Adipocyte (in vitro differentiated cells): ENCODE results near the gene TBC1D17.
A peak's percentile ranks its signal among the peaks of the same experiment; 100 is the strongest.

Experiments used
- DNase-seq: peaks from one replicate; pipeline ENCODE4 v3.0.0-alpha.2; 2015; ENCODE audit warnings: low read depth
- H3K27me3 ChIP-seq: replicated peaks from 2 replicates; pipeline ENCODE4 v1.7.0; 2013; ENCODE audit warnings: mild to moderate bottlenecking, low read length, moderate library complexity; ENCODE audit not compliant: control insufficient read depth, insufficient read depth
- H3K36me3 ChIP-seq: 2 replicates; pipeline ENCODE4 v1.7.0; 2013; ENCODE audit warnings: low read length, mild to moderate bottlenecking, moderate library complexity; ENCODE audit not compliant: control insufficient read depth, insufficient read depth, severe bottlenecking
- H3K4me1 ChIP-seq: 2 replicates; pipeline ENCODE4 v1.7.0; 2013; ENCODE audit warnings: mild to moderate bottlenecking, low read length, moderate library complexity; ENCODE audit not compliant: control insufficient read depth, insufficient read depth
- H3K4me3 ChIP-seq: 2 replicates; pipeline ENCODE4 v1.7.0; 2013; ENCODE audit warnings: mild to moderate bottlenecking, low read length, moderate library complexity
- H3K9ac ChIP-seq: 2 replicates; pipeline ENCODE4 v1.7.0; 2013; ENCODE audit warnings: mild to moderate bottlenecking, low read length, moderate library complexity
- H3K9me3 ChIP-seq: 2 replicates; pipeline ENCODE4 v1.7.0; 2013; ENCODE audit warnings: mild to moderate bottlenecking, low read length, moderate library complexity; ENCODE audit not compliant: control insufficient read depth

Gene TBC1D17

GRCh38 chr19:49889687-49890348 lies 12.3 kb downstream of the TBC1D17 start:
- Histone ChIP-seq H3K27me3 (peaks cover 5% of the 10 kb centered on the region), H3K9me3 (no peaks in the 10 kb centered on the region), H3K4me3 (no peak overlapping the region), H3K36me3 (peaks cover 15% of the 10 kb centered on the region), H3K4me1 (peaks cover 4% of the 10 kb centered on the region), H3K9ac (no peak overlapping the region)
- peak; percentile 71 for DNase-seq

GRCh38 chr19:49890349-49891311 lies 13.1 kb downstream of the TBC1D17 start:
- Histone ChIP-seq H3K27me3 (peaks cover 5% of the 10 kb centered on the region), H3K4me1 (peaks cover 4% of the 10 kb centered on the region), H3K4me3 (no peak overlapping the region), H3K9me3 (no peaks in the 10 kb centered on the region), H3K9ac (no peak overlapping the region), H3K36me3 (peaks cover 9% of the 10 kb centered on the region)
- peak; percentile 39 for DNase-seq

GRCh38 chr19:49891393-49891792 lies 13.9 kb downstream of the TBC1D17 start:
- Histone ChIP-seq H3K27me3 (peaks cover 5% of the 10 kb centered on the region), H3K4me3 (no peak overlapping the region), H3K36me3 (peaks cover 5% of the 10 kb centered on the region), H3K9me3 (no peaks in the 10 kb centered on the region), H3K9ac (no peak overlapping the region), H3K4me1 (peaks cover 4% of the 10 kb centered on the region)
- no peak for DNase-seq

- no peak overlapping the region for H3K9ac ChIP-seq
- H3K4me1 ChIP-seq = peaks cover 9% of the 10 kb centered on the region
- peaks cover 5% of the 10 kb centered on the region for H3K27me3 ChIP-seq
- no peak overlapping the region for H3K4me3 ChIP-seq
- DNase-seq = no peak
- H3K36me3 ChIP-seq = no peaks in the 10 kb centered on the region
- no peaks in the 10 kb centered on the region for H3K9me3 ChIP-seq
These were observed 15.2 kb downstream of the TBC1D17 start for GRCh38 chr19:49892716-49893115.

- no peak for DNase-seq
- no peak overlapping the region for H3K4me3 ChIP-seq
These were observed 16.6 kb downstream of the TBC1D17 start for GRCh38 chr19:49894011-49894664.

GRCh38 chr19:49894879-49895565 lies 17.5 kb downstream of the TBC1D17 start:
- Histone ChIP-seq H3K4me1 (peaks cover 8% of the 10 kb centered on the region), H3K9me3 (no peaks in the 10 kb centered on the region), H3K9ac (no peak overlapping the region), H3K4me3 (no peak overlapping the region), H3K27me3 (peaks cover 5% of the 10 kb centered on the region), H3K36me3 (no peaks in the 10 kb centered on the region)
- DNase-seq = no peak

More at GRCh38 chr19:49894011-49894664, 16.6 kb downstream of the TBC1D17 start:
- Histone ChIP-seq H3K4me1 (peaks cover 9% of the 10 kb centered on the region), H3K27me3 (peaks cover 5% of the 10 kb centered on the region), H3K9ac (no peak overlapping the region), H3K9me3 (no peaks in the 10 kb centered on the region), H3K36me3 (no peaks in the 10 kb centered on the region)

- H3K4me1 ChIP-seq = peaks cover 6% of the 10 kb centered on the region
These were observed 18.2 kb downstream of the TBC1D17 start for GRCh38 chr19:49895566-49896297.

GRCh38 chr19:49896863-49897621 lies 19.5 kb downstream of the TBC1D17 start, which contains the start of gene IL4I1:
TSS of gene IL4I1 (minus strand) at chr19:49896887. CDS start at chr19:49896160, 727 bp downstream.
- no peak within 1 kb of the TSS for H3K9ac ChIP-seq
- H3K4me3 ChIP-seq = no peak within 1 kb of the TSS
- no peak for DNase-seq
- H3K27me3 ChIP-seq = peaks cover 5% of the 10 kb centered on the region
- H3K4me1 ChIP-seq = peaks cover 6% of the 10 kb centered on the region
- H3K9me3 ChIP-seq = no peaks in the 10 kb centered on the region
- no peaks in the 10 kb centered on the region for H3K36me3 ChIP-seq

More at GRCh38 chr19:49895566-49896297, 18.2 kb downstream of the TBC1D17 start:
- Histone ChIP-seq H3K27me3 (peaks cover 5% of the 10 kb centered on the region), H3K9me3 (no peaks in the 10 kb centered on the region), H3K9ac (no peak overlapping the region), H3K36me3 (no peaks in the 10 kb centered on the region), H3K4me3 (no peak overlapping the region)
- no peak for DNase-seq

GRCh38 chr19:49904136-49904535 lies 26.6 kb downstream of the TBC1D17 start:
- Histone ChIP-seq H3K27me3 (no peaks in the 10 kb centered on the region), H3K9ac (no peak overlapping the region), H3K4me3 (no peak overlapping the region), H3K4me1 (no peaks in the 10 kb centered on the region), H3K36me3 (peaks cover 9% of the 10 kb centered on the region), H3K9me3 (no peaks in the 10 kb centered on the region)
- DNase-seq = no peak
